Activated CD4-positive, alpha-beta T cell treated with anti-CD3 and anti-CD28 coated beads, Interleukin-10, Interleukin-2, amounts not matched to agents 100 ng/mL and 50 ng/mL, durations not matched to agents 16 hours and 8 hours (primary cell): Measurements from ENCODE around the gene RPL5.

Source experiments
- DNase-seq: peaks from one replicate; pipeline ENCODE4 v3.0.0-alpha.2; 2020

RPL5 gene

GRCh38 chr1:92858564-92859399, 26.9 kb downstream of the RPL5 start:
- DNase-seq = peak; percentile 84

DNA sequence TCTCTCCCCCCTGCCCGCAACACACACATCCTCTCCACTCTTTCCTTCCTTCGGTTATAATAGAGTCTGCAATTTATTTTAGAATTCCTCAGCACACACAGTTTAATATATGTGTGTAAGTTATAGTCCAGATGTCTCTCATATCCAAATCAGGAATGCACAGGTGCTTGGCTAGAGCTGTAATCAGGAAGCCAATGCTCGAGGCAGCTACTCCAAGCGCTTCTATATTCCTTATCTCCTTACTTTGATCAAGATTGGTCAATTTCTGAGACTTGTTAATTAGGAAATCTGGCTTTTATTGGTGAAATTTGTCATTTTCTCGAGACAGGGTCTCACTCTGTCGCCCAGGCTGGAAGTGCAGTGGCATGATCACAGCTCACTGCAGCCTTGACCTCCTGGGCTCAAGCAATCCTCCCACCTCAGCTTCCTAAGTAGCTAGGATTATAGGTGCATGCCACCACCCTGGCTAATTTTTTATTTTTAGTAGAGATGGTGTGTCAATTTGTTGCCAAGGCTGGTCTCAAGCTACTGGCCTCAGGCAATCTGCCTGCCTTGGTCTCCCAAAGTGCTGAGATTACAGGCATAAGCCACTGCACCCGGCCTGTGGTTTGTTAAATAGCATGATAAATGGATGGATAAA, 27.7 kb downstream of the RPL5 start:
- DNase-seq = no peak

DNA sequence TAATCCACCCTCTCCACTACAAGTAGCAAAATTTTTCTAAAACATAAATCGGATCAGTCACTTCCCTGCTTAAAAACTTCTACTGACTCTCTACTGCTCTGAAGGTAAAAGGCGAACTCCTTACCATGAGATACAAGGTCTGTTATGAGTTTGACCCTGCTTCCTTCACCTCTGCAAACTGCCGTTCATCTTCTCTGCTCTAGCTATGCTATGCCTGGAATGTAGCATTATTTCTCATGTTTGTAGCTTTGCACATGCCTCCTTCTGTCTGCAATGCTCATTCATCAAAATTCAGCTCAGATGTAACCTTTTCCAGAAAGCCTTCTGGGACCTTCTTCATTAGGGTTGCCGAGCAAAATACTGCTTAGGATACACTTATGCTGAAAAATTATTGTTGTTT, 30.8 kb downstream of the RPL5 start:
- DNase-seq = no peak

DNA sequence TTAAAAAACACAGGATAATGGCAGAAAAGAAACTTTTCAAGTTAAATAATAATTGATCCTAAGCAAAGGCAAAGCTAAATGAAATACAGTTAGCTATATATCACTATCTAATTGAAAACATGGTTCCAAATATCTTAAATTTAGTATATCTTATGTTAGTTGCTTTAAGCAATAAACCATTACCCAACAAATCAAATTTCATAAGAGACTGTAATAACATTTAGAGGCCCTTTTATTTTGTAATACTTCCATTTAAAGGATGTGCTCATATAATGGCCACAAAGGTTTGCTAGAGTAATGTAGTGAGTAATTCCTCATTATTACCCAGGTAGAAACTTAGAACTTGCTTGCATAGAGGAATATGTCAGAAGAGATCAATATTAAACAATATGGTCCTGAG, 32.3 kb downstream of the RPL5 start:
- DNase-seq = no peak

GRCh38 chr1:92870591-92870990, 38.8 kb downstream of the RPL5 start:
- no peak for DNase-seq

DNA sequence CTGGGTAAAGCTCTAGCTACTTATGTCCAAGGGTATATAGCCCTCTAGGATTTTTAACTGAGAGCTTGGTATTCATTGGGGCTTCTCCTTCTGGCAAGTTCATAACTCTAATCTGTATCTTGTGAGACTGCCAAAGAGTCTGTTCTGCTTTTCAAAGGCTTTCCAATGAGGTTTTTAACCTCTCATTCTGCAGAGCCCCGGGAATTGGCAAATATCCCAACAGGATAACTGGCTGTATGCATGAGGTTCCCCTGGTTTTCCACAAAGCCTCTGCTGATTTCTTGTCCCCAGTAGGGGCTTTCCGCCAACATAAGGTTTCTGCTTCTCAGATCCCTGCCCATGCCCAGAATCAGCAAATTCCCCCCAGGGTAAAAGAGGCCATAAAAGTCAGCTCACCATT, 40.9 kb downstream of the RPL5 start:
- no peak for DNase-seq

DNA sequence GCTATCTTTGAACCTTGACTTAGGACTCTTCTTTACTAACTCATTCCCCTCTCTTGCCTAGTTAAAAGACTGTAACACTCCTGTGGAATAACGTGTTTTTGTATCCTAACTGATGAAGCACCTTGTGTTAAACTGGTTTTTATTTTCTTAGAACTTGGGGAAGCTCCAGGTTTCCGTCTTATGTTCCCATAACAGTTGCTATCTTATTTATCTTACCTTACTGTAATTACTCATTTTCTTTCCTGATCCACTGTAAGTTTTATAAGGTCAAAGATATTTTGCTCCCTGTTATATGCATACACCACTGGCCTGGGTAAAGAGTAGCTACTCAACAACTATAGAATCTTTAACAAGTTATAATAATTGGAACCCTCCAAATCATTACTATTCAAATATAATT, 43.1 kb downstream of the RPL5 start:
- no peak for DNase-seq

DNA sequence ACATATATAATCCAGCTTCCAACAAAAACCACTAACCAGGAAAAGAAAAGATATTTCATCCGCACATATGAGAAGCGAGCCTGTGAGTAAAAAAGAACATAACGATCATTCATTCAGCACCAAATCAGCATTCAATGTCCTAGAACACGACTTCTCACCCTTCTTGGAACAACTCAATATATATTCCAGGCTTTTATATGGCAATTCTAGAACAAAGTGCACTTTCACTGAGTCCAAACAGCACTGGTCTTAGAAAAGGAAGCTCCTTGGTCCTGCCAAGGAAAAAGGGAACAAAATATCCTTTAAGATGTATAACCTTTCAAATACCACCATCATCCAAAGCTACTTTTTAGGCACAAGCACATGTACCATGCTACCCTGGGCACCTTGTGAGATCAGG, 44.5 kb downstream of the RPL5 start:
- DNase-seq = no peak

GRCh38 chr1:92877081-92877711, 45.4 kb downstream of the RPL5 start:
- DNase-seq = no peak

DNA sequence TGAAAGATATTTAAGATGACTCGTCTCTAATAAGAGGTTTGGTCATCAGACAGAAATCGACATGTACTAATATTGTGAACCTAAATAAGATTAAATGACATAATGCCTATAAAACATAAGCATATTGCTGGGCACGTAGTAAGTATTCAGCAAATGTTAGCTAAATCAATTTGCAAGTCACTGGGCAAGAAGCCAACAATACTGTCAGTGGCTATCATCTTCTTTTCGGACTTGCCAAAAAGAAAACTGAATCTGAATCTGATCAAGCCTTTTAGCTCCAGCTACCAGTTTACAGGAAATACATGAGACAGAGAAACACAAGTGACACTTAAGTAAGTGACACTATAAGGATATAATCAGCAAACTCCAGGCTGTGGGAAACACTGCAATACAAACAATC, 46.0 kb downstream of the RPL5 start:
- DNase-seq = peak; percentile 20

- DNase-seq = no peak
Observed at GRCh38 chr1:92879316-92879968, 47.6 kb downstream of the RPL5 start.

- DNase-seq = no peak
Observed at GRCh38 chr1:92881391-92881790, 49.6 kb downstream of the RPL5 start.

GRCh38 chr1:92882819-92883218, 51.0 kb downstream of the RPL5 start:
- DNase-seq = peak; percentile 54

GRCh38 chr1:92883297-92883696, 51.5 kb downstream of the RPL5 start:
- DNase-seq = no peak

- no peak for DNase-seq
Observed at GRCh38 chr1:92884195-92884594, 52.4 kb downstream of the RPL5 start.

DNA sequence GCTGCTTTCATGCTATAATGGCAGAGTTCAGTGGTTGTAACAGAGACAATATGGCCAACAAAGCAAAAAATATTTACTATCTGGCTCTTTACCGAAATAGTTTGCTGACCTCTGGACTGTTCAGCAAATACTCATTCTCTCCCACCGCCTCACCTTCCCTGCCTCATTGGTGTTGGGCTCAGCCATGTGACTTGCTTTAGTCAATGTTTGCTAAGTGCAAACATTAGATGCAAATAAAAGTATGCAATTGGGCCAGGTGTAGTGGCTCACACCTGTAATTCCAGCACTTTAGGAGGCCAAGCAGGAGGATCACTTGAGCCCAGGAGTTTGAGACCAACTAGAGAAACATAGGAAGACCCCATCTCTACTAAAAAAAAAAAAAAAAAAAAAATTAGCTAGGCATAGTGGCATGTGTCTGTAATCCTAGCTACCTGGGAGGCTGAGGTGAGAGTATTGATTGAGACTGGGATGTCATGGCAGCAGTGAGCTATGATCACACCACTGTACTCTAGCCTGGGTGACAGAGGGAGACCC, 55.1 kb downstream of the RPL5 start:
- DNase-seq = no peak

- DNase-seq = no peak
Observed at GRCh38 chr1:92887465-92887864, 55.6 kb downstream of the RPL5 start.
